GM12873 (cell line): ENCODE measurements around the gene EDARADD.

Source experiments
- TF ChIP-seq, protein P1 (sequence below): IDR thresholded peaks from 2 replicates; pipeline ENCODE4 v1.5.1; 2012; ENCODE audit warnings: low read depth, mild to moderate bottlenecking, moderate library complexity, low read length, control low read depth; ENCODE audit not compliant: insufficient read depth; ENCODE audit errors: missing control alignments

EDARADD gene

DNA sequence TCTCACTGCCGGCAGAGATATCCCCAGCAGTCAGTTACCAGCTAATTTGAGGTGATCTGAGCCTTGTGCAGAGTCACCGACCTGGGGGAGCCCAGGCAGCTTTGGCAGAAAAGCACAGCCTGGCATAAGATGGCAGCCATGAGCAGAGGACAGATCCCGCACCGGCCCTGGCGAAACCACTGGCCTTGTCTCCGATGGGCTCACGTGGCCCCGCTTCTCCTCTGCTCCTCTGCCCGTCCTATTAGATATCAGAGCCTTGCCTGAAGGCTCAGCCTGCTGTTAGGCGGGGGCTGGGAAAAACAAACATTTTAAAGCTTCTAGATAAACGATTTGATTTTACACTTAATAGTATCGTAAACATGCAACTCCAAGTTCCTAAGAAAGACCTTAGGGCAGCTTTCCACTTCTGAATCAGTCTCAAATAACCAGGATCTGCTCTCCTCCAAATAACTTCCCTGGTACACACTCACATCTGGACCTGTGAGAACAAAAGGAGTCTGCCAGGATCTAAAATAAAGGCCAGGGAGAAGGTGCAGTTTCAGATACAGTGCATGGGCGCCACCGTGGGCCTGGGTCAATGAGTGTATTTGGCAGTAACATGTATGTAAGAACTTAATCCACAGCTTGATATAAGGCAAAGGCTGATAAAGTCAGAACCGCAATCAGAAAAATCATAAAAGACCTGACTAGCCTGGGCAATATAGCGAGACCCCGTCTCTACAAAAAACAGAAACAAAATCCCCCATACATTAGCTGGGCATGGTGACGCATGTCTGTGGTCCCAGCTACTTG lies 10.0 kb downstream of the EDARADD start:
- TF ChIP-seq, protein P1, sequence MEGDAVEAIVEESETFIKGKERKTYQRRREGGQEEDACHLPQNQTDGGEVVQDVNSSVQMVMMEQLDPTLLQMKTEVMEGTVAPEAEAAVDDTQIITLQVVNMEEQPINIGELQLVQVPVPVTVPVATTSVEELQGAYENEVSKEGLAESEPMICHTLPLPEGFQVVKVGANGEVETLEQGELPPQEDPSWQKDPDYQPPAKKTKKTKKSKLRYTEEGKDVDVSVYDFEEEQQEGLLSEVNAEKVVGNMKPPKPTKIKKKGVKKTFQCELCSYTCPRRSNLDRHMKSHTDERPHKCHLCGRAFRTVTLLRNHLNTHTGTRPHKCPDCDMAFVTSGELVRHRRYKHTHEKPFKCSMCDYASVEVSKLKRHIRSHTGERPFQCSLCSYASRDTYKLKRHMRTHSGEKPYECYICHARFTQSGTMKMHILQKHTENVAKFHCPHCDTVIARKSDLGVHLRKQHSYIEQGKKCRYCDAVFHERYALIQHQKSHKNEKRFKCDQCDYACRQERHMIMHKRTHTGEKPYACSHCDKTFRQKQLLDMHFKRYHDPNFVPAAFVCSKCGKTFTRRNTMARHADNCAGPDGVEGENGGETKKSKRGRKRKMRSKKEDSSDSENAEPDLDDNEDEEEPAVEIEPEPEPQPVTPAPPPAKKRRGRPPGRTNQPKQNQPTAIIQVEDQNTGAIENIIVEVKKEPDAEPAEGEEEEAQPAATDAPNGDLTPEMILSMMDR = no peak

DNA sequence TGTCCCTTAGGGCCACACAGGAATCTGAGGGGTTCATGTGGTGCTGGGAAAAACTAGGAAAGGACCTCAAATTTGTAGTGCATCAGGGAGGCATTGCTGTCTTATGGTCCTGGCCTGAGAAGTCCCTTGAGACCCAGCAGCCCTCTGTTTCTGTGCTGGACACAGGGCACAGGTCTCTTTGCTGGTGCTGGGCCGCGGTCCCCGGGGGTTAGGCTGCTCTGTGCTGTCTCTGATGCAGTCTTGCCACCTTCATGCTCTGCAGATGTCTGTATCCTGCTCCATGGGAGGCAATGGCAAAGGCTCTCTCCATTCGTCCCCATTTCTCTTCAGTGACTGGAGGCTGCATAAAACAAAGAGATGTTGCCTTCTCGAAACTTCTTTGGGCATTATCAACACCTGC lies 13.0 kb downstream of the EDARADD start:
- TF ChIP-seq, protein P1 = no peak

DNA sequence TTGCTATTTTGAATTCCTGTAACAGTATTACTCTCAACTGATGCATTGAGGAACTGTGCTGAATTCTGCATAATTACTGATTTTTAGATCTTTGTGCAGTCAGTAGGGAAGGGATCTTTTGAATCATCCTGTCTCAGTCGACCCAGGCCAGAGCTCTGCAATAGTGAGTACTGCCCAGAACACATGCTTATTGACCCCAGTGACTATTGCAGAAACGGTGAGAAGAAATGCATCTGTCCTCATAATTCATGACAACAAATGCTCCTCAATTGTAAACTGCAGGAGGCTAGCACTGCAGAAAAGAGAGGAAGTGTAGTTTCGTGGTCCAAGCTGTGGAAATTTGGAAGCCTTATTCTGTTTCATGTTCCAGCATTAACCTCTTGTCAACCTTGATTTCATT lies 19.6 kb downstream of the EDARADD start:
- TF ChIP-seq, protein P1 = no peak

DNA sequence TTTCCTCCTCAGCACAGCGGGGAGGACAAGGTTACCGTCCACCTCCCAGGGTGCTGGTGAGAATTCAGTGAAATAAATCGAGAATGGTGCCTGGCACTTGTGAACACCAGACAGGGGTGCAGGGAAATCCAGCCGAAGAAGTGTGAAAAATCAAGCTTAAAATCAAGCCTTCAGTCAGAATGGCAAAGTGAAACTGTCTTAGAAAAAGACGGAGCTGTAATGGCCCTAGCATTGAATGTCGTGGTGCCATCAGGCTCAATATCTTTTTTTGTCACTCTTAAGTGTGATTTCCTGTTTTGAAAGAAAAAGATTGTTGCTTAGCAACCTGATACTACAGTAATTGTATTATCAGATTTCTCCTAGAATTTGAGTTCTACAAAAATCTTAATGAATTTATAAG lies 22.1 kb downstream of the EDARADD start:
- TF ChIP-seq, protein P1 = no peak

DNA sequence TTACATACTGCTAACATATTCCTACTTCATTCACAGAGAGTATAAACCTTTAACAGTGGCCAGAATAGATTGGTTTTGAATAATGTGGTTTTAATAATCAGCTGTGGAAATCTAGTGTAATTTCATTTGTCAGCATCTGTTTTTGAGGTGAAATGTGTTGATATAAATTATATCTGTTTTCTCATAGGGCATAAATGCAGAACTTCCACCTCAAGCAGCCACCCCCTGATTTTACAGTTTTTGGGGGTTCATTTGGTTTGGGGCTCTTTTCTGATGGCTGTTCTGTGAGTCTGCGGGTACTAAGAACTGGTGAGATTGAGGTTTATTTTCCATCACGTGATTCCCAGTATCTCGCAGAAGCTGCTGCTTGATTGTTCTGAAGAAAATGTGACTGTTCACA lies 23.2 kb downstream of the EDARADD start:
- TF ChIP-seq, protein P1 = no peak

DNA sequence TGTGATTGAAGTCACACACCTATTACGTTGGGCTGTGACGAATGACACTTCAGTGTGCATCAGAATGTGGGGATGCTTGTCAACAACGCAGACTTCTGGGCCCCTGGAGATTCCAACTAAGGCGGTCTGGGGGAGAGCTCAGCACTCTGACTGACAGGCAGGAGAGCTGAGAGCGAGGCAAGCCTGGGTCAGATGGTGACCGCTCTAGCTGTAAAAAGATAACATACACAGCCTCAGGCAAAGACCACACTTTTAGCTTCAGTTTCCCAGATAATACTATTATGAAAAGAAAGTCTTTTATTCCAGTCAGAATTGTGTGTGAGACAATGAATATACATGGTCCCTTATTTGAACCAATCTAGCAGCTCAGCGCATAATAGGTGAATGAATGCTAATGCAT lies 25.4 kb downstream of the EDARADD start:
- TF ChIP-seq, protein P1 = no peak

DNA sequence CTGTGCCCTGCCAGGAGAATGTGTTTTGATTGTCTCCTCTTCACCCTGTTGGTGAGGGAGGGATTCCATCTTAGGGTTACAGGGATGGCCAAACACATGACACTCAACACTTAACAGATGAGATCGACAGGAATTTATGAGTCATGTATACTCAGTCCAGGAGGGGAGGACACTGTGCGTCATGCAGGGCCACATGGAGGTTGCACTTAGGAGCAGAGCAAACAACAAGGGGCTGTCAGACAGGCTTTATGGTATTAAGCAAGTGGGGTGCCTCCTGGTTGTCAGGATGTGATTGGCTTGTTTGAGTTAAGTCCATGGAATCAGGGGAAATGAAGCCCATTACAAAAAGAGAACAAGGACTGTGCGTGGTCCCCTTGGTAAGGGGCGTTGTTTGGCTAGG lies 26.9 kb downstream of the EDARADD start:
- TF ChIP-seq, protein P1 = no peak
